CD4-positive, alpha-beta T cell treated with Interleukin-15 for 4 hours (primary cell): Measurements from ENCODE around the gene ARL6IP4.

ENCODE experiments used
- DNase-seq: peaks from one replicate; pipeline ENCODE4 v3.0.0-alpha.2; 2020; ENCODE audit warnings: low spot score

ARL6IP4 gene

DNA sequence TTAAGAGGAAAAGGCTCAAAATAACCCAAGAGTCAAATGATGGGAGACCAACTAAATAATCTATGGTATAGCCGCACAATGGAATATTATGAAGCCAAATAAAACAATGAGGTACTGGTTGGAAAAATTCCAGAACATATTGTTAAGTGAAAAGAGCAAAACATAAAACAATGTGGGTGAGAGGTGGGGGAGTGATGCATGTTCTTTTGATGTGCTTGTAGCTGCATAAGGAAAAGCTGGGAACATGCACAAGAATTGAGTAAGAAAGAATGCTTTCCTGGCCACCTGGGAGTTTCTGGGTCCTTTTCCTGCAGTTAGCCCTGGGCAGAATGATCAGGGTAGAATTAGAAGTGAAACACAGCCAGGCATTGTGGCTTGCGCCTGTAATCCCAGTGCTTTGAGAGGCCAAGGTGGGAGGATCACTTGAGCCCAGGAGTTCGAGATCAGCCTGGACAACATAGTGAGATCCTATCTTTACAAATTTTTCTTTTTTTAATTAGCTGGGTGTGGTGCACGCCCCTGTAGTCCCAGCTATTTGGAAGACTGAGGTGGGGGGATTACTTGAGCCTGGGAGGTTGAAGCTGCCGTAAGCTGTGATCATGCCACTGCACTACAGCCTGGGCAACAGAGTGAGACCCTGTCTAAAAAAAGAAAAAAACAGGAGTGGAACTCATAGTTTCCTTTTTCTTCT lies 22.1 kb upstream of the ARL6IP4 start:
- no peak for DNase-seq

DNA sequence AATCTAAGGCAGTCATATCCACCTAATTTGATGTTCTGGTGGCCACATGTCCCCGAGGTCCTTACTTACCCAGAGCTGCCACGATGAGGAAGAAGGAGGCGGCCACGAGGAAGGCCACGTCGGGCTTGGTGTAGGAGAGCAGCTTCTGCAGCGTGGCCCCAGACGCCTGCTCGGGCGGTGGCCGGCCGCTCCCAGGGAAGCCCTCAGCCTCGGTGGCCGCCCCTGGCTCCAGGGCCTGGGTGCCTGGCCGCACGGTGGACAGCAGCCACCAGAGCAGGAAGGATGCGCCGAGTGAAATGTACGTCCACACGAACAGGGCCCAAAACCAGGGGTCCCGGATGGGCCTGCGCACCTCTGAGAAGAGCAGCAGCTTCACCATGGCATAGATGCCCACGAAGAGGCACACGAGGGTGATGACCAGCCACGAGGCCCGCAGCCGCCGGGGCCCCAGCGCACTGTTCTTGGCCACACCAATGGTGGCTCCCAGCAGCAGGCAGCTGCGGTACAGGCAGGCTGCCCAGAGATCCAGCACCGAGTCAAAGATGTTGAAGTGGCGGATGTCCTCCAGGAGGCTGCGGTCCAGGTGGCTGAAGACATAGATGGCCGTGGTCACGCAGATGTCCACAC lies 20.8 kb upstream of the ARL6IP4 start:
- no peak for DNase-seq

DNA sequence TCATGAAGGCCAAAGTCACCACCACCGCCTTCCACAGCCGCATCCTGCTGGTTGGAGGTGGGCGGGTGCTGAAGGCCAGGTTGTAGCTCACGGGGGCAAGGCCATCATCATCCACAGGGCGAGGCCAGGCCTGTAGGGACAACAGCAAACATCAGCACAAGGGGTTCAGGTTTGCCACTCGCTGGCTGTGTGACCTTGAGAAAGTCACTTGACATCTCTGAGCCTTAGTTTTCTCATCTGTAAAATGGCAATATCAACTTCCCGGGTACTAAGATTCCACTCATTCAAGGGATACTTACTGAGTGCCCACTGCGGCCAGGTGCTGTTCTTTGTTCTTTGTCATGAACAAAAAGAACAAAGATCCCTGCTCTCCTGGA lies 20.3 kb upstream of the ARL6IP4 start:
- DNase-seq = no peak

DNA sequence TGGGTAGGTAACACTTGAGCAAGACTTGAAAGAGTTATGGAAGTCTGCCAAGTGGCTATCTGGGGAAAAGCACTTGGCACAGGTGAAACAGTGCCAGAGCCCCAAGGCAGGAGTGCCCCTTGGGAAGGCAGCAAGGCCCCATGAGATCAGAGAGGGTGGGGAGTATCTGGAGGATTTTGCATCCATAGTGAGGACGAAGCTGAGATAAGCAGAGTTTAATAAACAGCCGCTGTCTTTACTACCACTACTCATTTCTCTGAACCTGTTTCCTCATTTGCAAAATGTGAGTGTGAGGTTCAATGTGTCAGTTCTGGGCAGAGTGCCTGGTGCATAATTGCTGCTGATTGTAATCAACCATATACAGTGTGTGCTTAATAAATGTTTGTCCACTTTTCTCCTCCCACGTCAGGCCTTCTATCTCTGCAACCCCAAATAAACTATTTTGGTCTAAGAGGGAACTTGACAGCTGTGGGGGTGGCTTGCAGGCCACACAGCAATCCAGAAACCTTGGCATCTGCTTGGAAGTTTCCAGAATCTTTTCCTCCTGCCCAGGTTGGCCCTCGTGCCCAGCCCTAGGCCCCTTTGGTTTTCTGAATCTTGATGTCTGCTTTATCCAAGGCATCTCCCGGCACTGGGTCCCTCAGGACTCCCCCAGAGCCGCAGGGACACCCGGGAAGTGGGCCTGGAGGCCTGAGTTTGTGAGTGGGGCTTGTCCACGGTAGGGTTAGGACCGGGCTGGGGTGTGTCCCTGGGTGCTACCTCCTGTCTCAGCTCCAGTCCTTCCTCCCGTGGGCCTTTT lies 18.8 kb upstream of the ARL6IP4 start:
- no peak for DNase-seq

DNA sequence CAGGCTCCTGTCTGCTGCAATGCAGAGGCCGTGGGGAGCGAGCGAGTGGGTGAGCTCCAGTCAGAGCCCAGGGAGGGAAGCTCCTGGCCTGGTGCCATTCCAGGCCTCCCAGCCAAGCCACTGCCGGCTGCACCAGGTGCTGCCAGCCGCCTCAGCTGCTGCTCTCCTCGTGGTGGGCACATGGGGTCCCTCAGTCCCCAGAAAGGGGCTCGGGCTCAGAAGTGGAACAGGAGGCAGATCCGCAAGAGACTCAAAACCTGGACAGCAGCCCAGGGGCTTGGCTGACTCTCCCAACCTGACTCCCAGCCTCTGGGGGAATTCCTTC lies 16.6 kb upstream of the ARL6IP4 start:
- DNase-seq = no peak

DNA sequence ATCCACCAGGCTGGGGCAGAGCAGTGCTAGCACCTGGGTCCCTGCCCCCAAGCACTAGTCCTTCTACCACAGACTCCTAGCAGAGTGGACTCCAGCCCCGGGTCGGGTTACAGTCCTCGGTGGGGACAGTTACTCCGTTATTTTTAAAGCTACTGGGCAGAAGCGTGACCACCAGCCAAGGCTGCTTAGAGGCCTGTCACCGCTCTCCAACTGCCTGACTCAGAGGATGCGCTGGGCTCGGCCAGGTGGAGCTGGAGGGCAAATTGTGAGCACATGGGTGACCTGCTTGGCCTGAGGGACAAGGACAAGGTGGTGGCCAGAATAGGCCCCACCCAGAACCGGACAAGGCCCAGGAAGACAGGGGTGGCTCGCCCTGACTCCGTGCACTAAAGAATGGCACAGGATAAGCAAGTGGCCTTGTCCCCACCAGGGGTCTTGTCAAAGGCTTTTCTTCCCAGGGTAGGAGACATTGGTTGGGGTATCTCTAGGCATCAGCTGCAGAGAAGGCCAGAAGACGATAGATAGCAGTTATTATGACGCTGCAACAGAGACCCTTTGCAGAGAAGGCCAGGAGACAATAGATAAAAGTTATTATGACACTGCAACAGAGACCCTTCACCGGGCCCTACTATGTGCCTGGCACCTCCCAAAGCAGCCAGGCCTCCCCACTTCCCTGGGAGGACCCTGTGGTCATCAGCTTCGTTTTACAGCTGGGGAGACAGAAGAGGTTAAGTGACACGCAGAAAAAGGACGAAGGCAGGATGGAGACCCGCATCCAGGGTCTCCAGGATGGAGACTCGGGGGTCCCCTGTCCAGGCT lies 15.8 kb upstream of the ARL6IP4 start:
- DNase-seq = no peak

DNA sequence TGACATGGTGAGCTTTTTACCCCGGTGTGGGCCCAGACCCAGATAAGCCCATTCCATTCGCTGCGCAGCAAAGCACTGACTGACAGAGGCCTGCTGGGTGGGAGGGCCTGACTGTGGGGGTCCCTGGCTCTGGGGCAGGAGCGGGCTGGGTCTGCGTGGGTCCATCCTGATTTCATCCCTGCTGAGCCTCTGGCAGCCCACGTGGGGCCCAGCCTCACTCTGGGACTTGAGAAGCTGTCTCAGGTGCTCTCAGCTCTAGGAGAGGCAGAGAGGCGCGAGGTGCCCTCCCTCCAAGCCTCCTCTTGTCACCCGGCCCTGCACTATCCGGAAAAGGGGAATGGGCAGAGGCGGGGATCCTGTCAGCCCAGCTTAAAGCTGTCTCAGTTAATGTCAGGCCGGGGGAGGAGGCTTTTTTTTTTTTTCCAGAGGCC lies 15.1 kb upstream of the ARL6IP4 start:
- no peak for DNase-seq

DNA sequence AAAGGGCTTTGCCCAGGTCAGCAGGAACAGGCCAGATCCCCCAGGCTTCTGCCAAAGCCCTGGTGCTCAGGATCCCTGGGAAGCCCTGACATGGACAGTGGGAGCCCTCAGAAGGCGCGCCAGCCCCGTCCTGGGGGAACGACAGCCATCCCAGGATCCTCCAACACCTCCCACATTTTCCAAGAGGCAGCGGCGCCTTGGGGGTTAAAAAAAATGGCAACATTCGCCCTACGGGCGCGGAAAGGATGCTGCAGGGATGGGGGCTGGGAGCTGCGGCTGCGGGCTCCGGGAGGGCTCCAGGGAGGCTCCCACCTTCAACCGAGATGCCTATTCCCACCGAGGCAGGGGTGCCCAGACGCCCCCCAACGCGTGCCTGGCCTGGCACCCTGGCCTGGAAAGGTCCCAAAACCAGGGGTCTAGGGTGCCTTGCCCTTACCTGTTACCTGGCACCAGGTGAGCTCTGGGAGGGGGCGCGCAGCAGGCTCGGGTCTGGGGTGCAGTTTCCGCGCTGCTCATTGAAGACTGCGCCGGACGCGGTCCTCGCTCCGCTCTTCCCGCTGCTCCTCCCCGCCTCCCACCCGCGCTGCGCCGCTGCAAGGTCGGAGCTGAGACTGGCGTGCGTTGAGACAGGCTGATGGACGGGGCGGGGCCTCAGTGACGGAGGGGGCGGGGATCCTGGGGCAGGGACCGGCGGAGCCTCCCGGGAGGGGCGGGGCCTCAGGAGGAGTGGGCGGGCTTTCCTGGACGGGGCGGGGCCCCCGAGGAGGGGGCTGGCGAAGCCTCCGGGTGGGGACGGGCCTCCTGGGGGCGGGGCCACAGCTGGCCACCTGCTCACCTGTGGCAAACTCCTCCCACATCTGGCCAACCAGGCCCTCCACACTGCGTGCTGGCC lies 14.4 kb upstream of the ARL6IP4 start, which contains the start of gene ABCB9:
Gene ABCB9, minus strand, starts transcription at position 613 of the 892 bp plus-strand sequence. CDS start 6,228 bp downstream, outside the sequence.
- peak; percentile 93 for DNase-seq

DNA sequence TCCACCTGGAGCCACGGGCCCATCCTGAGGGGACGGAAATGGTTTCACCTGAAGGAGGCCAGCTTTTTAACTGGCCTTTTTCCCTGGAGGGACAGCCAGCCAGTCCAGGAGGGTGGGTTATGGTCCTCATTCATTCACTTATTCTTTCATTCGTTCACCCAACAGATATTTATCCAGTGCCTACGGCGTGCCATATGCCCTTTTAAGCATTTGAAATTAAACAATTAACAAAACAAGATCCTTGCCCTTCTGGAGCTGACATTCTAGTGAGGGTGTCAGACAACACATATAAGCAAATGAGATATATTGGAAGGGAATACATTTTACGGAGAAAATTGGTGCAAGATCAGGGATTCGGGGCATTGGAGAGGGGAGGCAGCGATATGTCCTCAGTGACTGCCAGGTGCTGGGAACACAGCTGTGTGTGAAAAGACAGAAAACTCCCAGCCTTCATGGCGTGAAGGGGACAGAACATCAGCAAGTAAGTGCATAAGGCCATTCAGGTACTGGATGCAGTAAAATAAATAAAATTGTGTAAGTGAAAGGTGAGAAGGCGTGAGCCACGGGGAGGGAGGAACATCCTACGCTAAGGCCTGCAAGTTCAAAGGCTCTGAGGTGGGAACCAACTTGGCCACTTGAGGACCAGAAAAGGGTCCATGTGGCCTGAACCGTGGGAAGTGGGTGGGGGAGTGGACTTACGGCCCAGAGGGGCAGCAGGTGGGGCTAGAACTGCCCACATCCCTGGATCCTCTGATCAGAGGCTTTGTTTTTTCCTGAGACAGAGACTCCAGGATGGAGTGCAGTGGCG lies 13.5 kb upstream of the ARL6IP4 start:
- no peak for DNase-seq

DNA sequence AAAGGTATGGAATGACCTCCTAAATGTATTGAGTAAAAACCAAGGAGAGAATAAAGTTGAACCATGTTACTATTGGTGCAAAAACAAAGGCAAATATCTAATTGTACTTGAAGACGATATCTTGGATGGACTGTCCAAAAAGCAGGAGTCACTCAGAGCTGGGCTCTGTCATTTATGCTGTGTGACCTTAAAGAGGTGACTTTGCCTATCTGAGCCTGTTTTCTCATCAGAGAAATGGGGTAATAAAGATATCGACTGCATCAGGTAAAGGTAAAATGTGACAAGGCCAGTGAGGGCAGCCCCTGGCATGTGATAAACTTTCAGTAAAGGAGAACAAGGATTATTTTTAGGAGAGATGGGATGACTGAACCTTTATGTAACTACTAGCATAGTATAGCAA lies 12.4 kb upstream of the ARL6IP4 start:
- no peak for DNase-seq

DNA sequence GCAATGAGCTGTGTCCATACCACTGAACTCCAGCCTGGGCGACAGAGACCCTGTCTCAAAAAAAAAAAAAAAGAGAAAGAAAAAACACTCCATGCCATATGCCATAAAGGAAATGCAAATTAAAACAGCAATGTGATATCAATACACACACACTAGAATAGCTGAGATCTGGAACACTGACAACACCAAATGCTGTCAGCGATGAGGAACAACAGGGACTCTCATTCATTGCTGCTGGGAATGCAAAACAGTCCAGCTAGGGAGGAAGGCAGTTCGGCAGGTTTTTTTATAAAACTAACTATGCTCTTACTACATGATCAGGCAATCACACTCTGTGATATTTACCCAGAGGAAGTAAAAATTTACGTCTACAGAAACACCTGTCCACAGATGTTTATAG lies 10.8 kb upstream of the ARL6IP4 start:
- no peak for DNase-seq

DNA sequence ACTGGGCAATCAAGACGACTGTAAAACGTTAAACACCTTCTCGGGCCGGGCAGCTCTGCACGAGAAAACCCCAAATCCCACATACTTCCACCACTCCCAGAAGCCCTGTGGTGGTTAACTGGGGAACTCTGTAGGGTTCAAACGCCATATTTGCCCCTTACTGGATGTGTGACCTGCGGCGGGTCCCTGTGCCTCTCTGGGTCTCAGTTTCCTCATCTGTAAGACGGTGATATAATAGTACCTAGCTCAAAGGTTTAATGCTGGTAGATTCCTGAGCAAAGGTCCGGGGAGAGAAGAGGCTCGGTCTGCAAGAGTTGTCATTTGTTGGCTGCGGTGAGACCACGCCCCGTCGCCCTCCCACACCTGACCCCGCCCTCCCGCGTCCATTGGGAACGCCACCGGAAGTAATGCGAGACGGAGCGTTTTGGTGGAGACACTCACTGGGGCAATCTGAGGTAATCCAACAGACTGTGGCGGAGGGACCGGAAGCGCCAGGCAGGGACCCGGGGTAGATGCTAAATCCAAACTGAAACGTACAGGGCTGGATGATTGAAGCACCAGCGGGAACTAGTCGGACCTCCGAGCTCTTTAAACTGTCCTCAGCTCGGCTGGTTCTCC lies 6.1 kb upstream of the ARL6IP4 start:
- peak; percentile 99 for DNase-seq

DNA sequence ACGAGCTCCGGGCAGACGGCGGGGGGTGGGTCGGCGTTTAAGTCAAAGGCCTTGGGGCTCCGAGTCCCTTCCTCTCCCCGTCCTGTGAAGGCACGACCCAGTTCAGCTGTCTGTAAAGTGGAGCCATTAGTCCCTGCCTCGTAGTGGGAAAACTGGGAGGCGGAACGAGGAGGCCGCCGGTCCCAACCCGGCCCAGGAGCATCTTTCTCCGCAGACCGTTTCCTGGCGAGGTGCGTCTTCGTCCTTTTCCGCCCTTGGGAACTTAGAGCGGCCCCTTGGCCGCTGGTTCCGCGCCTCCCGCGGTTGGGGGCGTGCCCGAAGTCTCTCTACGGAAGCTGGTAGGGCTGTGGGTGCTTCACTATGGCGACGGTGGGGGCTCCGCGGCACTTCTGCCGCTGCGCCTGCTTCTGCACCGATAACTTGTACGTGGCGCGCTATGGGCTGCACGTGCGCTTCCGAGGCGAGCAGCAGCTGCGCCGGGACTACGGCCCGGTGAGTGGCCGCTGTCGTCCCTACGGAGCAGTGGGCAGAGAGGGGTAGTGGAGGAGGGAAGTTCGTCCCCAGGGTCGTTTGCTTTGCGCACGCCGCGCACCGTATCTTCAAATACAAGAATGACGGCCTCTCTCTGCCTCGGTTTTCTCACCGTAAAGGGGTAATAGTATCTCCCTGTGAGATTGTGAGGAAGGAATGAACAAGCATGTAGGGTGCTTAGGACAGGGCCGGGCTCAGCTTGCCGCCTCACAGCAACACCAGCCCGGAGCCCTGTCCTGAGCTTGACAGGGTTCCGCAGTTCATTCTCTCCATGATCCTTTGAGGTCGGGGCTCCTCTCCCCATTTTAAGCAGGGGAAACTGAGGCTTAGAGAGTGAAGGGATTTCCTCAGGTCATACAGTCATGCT lies 5.3 kb upstream of the ARL6IP4 start, which contains the start of gene OGFOD2:
Gene OGFOD2, plus strand, starts transcription at position 353 of the 898 bp plus-strand sequence. Its CDS starts 8 bp downstream, at position 361.
- DNase-seq = peak; percentile 93

DNA sequence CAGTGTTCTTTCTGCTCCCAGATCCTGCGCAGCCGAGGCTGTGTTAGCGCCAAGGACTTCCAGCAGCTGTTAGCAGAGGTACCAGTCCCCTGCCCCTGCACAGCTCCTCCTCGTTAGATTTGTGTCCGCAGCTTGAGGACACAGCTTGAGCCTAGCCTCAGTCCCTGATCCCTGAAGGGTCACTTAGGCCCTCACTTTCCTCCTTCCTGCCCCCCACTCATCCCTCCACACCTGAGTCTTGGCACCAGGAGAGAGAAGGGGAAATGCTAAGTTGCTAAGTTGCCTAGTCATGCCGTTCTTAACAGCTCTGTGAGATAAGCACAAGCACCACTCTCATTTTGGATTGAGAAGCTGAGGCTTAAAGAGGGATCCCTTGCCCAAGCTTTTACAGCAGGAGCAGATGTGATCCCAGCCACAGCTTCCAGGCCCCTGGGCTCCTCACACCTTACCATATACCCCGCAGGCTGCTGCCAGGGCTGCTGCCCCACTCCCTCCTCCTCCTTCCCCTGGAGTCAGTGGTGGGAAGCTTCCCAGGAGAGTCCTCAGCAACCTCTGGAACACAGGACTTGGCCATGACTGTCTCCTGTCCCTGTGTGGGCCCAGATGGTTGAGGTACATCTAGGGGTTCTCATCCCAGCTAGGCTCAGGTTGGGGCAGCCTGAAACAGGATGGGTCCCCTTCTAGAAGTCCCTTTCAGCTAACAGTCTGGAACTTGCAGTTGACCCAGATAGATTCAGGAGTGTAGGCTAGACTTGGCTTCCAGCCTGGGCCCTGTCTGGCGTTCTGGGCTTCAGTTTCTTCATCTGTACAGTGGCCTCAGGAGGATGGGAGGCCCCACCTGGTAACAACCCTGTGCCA lies 4.5 kb upstream of the ARL6IP4 start:
- DNase-seq = no peak

DNA sequence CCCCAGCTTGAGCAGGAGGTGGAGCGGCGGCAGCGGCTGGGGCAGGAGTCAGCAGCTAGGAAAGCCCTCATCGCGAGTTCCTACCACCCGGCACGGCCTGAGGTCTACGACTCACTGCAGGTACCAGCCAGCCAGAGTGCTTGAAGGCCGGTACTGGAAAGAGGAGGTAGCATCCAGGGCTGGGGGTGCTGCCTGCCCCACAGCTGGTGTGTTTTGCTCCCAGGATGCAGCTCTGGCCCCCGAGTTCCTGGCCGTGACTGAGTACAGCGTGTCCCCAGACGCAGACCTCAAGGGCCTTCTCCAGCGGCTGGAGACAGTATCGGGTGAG lies 3.9 kb upstream of the ARL6IP4 start:
- no peak for DNase-seq

DNA sequence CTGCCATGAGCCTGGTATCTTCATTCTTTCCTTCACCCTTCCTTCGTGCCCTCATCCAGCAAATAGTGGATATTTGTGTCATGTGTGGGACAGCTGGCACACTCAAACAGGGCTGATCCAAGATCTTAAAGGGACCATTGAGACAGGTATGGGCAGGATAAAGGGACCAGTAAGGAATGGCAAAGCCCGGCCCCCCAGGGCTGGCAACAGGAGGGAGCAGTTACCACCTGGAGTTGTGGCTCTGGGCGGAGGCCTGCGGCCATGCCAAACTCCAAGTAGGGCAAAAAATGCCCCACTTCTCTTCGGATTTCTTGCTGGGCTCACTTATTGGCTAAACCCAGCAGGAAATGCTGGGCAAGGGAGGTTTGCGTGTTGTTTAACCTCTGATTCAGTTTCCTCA lies 3.3 kb upstream of the ARL6IP4 start:
- no peak for DNase-seq

DNA sequence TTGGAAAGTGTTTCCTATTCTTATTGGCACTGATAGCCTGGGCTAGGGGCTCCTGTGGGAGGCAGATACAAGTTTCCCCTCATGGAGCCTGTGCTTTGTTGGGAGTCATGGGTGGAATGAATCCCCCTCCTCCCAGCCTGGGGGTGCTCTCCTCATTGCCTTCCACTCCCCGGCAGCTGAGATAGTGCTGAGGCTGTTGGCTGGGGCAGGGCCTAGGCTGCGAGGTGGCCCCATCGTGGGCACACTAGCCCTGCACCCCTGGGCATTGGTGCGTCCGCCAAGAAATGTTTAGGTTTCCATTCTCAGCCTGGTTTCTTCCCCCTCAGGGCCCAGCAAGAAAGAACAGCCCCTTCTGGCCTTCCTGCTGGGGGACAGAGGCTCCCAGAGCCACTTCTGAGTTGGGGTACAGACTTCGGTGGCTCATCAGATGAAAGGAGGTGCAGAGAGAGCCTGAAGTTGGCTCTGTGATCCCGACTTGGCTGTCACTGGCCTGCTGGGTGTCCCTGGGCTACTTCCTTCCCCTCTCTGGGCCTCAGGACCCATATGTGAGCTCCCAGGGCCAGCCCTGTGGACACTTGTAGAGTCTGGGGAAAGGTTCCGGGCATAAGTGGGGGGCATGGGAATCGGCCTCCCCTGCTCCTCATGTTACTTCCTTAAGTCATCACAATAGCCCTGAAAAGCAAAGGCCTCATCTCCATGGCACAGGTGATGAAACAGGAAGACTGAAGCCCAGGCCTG lies 2.7 kb upstream of the ARL6IP4 start:
- DNase-seq = no peak
